Measurements from ENCODE around the gene COQ8A. TPM values are rescaled to one million over a fixed set of nuclear protein-coding genes. Genes with fewer than 3 reads are reported as not detected.

The COQ8A gene
- total and polyA plus RNA-seq, 10 of the 15 experiments (the other 5 are each of a cell fraction or from before 2014, with no cell fraction given), result 0.72 to 24.8 (median 12.1) TPM

DNA sequence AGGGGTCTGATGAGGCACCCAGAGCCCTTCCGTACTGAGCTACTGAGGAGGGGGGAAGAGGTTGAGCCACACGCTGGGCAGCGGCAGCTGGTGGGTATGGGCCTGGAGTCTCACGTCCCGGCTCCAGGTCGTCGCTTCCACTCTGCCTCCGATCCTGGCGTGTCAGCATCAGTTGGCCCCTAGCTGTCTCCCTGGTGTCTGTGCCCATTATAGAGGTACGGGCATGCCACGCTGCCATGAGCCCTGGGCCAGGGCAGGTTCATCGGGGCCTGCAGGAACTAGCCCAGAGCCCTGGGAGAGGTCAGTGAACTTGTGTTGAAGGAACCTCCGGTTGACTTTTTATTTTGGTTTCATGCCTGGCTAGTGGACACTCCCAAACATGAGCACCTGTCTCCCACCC is 18.2 kb downstream of the COQ8A start:
- SMC1A ChIA-PET (ENCODE audit: uncharacterized antibody, unreplicated experiment), result no interaction called here
- Histone ChIP-seq H3K27ac (ENCODE audit: control insufficient read depth, insufficient read depth) (no peak overlapping the region), H3K79me2 (ENCODE audit: control insufficient read depth, insufficient read depth, low read length) (no peaks in the 10 kb centered on the region), H3K4me2 (ENCODE audit: control insufficient read depth, insufficient read depth) (no peak overlapping the region), H3K9me3 (replicated peaks; ENCODE audit: control insufficient read depth, insufficient read depth, low read length) (no peaks in the 10 kb centered on the region; the same call in 2 of the 3 replicates), H3K4me3 (no peak overlapping the region), H3K4me1 (ENCODE audit: control insufficient read depth, insufficient read depth, low read length) (no peaks in the 10 kb centered on the region; the same call in 1 of the 2 replicates), H2AFZ (ENCODE audit: control insufficient read depth, low read depth, low read length) (no peak overlapping the region), H4K20me1 (ENCODE audit: control insufficient read depth, insufficient read depth) (no peaks in the 10 kb centered on the region), H3K27me3 (replicated peaks in 1 of 2; ENCODE audit: control insufficient read depth in 2 of 2, insufficient read depth in 2 of 2, low read length in 1 of 2) (no peaks in the 10 kb centered on the region), H3K36me3 (ENCODE audit: control insufficient read depth in 2 of 2, insufficient read depth in 2 of 2, low read length in 1 of 2) (peaks cover 0 to 1% of the 10 kb centered on the region in 2 experiments; a peak in 1 of 4 replicates), H3K9ac (ENCODE audit: control insufficient read depth, insufficient read depth, low read length) (no peak overlapping the region)
- POLR2A ChIA-PET, result interaction anchor here (0.6 kb wide), 1 partner anchor 109 kb away, joined by 3 read pairs; no protein-coding TSS in a partner anchor
- CTCF ChIA-PET, result no interaction called here
- no peak for DNase-seq (ENCODE audit: low read depth, low spot score)
- intact Hi-C loops (cut with micrococcal nuclease; ENCODE audit: unreplicated experiment), result no loop called here
- WGBS (ENCODE audit: insufficient coverage, insufficient replicate concordance, low lambda C conversion rate, missing lambda C conversion rate), result 92% methylated on average over 13 of the region's 13 CpGs
- no TSS peak for BruUV-seq (replicated peaks)
- no peak for ATAC-seq
- RAD21 ChIA-PET (ENCODE audit: unreplicated experiment), result no interaction called here
- no peak for FAIRE-seq
- TF ChIP-seq HDGF (IDR thresholded peaks at IDR 0.05) (no peak), CTCF (IDR thresholded peaks at IDR 0.05 in 2 of 3, conservative IDR thresholded peaks at IDR 0.05 in 1 of 3; ENCODE audit: control insufficient read depth in 2 of 3, extremely low read depth in 1 of 3, insufficient read depth in 1 of 3, low read depth in 3 of 3, low read length in 3 of 3) (no peak), RUNX3 (IDR thresholded peaks at IDR 0.05; ENCODE audit: low read length) (no peak), IKZF2 (IDR thresholded peaks at IDR 0.05) (no peak), SREBF2 (IDR thresholded peaks at IDR 0.05; ENCODE audit: low read length) (no peak), CREB1 (IDR thresholded peaks at IDR 0.05; ENCODE audit: low read depth) (no peak)
- in situ Hi-C loops (cut with MboI), result no loop called here

GRCh38 chr1:226960256-226960655 is 20.2 kb downstream of the COQ8A start:
- Histone ChIP-seq H3K9ac (ENCODE audit: control insufficient read depth, insufficient read depth, low read length) (no peak overlapping the region), H2AFZ (ENCODE audit: control insufficient read depth, low read depth, low read length) (no peak overlapping the region), H3K4me1 (ENCODE audit: control insufficient read depth, insufficient read depth, low read length) (no peaks in the 10 kb centered on the region; the same call in 1 of the 2 replicates), H3K4me2 (ENCODE audit: control insufficient read depth, insufficient read depth) (no peak overlapping the region), H3K9me3 (replicated peaks; ENCODE audit: control insufficient read depth, insufficient read depth, low read length) (no peaks in the 10 kb centered on the region; the same call in 2 of the 3 replicates), H4K20me1 (ENCODE audit: control insufficient read depth, insufficient read depth) (no peaks in the 10 kb centered on the region; the same call in 1 of the 2 replicates), H3K79me2 (ENCODE audit: control insufficient read depth, insufficient read depth, low read length) (no peaks in the 10 kb centered on the region), H3K4me3 (no peak overlapping the region), H3K36me3 (ENCODE audit: control insufficient read depth in 2 of 2, insufficient read depth in 2 of 2, low read length in 1 of 2) (peaks cover 0 to 3% of the 10 kb centered on the region in 2 experiments; a peak in 2 of 4 replicates), H3K27ac (ENCODE audit: control insufficient read depth, insufficient read depth) (no peak overlapping the region), H3K27me3 (replicated peaks in 1 of 2; ENCODE audit: control insufficient read depth in 2 of 2, insufficient read depth in 2 of 2, low read length in 1 of 2) (no peaks in the 10 kb centered on the region)
- ATAC-seq (no peak), DNase-seq (ENCODE audit: low read depth, low spot score) (no peak), FAIRE-seq (no peak)
- intact Hi-C loops (cut with micrococcal nuclease; ENCODE audit: unreplicated experiment) (no loop called here), in situ Hi-C loops (cut with MboI) (no loop called here)
- ChIA-PET RAD21 (ENCODE audit: unreplicated experiment) (no interaction called here), SMC1A (ENCODE audit: uncharacterized antibody, unreplicated experiment) (no interaction called here), CTCF (no interaction called here), POLR2A (no interaction called here)
- BruUV-seq (replicated peaks), result no TSS peak
- WGBS (ENCODE audit: insufficient coverage, insufficient replicate concordance, low lambda C conversion rate, missing lambda C conversion rate), result 84% methylated on average over 5 of the region's 5 CpGs
- TF ChIP-seq MYB (IDR thresholded peaks at IDR 0.05; ENCODE audit: borderline replicate concordance, low read depth, low read length) (no peak), CBX3 (IDR thresholded peaks at IDR 0.05; ENCODE audit: borderline replicate concordance, low read depth) (no peak), MXI1 (IDR thresholded peaks at IDR 0.05; ENCODE audit: low read depth, low read length) (no peak), SPI1 (IDR thresholded peaks at IDR 0.05; ENCODE audit: borderline replicate concordance, insufficient read depth, low read depth, low read length) (no peak), YY1 (IDR thresholded peaks at IDR 0.05; ENCODE audit: low read depth, low read length) (no peak), CREB1 (IDR thresholded peaks at IDR 0.05; ENCODE audit: low read depth) (no peak), TBL1XR1 (IDR thresholded peaks at IDR 0.05; ENCODE audit: low read depth, low read length) (no peak), RUNX3 (IDR thresholded peaks at IDR 0.05; ENCODE audit: low read length) (no peak), RAD21 (IDR thresholded peaks at IDR 0.05; ENCODE audit: insufficient read depth, low read depth, low read length) (no peak)
- TF ChIP-seq, protein P1, sequence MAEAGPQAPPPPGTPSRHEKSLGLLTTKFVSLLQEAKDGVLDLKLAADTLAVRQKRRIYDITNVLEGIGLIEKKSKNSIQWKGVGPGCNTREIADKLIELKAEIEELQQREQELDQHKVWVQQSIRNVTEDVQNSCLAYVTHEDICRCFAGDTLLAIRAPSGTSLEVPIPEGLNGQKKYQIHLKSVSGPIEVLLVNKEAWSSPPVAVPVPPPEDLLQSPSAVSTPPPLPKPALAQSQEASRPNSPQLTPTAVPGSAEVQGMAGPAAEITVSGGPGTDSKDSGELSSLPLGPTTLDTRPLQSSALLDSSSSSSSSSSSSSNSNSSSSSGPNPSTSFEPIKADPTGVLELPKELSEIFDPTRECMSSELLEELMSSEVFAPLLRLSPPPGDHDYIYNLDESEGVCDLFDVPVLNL (IDR thresholded peaks at IDR 0.05; ENCODE audit: low read depth, low read length), result no peak

Measured in GM12878 (cell line).